Measurements from ENCODE around the gene MTARC2. TPM values are rescaled to one million over a fixed set of nuclear protein-coding genes. Genes with fewer than 3 reads are reported as not detected.
"Not testable (repeated sequence)": the region's sequence is repeated elsewhere in the genome, so short reads cannot be mapped to it uniquely, and the experiment has no call there.

MTARC2 gene
- total RNA-seq, 2 donors from 2014 or later, result not detected

- H3K4me3 Mint-ChIP-seq, result no peak overlapping the region
- no peaks in the 10 kb centered on the region for H3K36me3 Mint-ChIP-seq (ENCODE audit: insufficient read depth in 2 of 2)
- H3K9me3 Mint-ChIP-seq, result peaks cover 0 to 3% of the 10 kb centered on the region in 2 donors
- H3K27me3 Mint-ChIP-seq (ENCODE audit: low read depth), result peaks cover 6% of the 10 kb centered on the region
- no peak overlapping the region for H3K27ac Mint-ChIP-seq
- no peaks in the 10 kb centered on the region for H3K4me1 Mint-ChIP-seq (ENCODE audit: low read depth)
- DNase-seq (no peak), ATAC-seq (replicated peaks in 1 of 2) (no peak)
Measured at GRCh38 chr1:220710333-220710732, 37.8 kb upstream of the MTARC2 start.

GRCh38 chr1:220711056-220711809, 36.9 kb upstream of the MTARC2 start:
- peaks cover 6% of the 10 kb centered on the region for H3K27me3 Mint-ChIP-seq (ENCODE audit: low read depth)
- no peak overlapping the region for H3K27ac Mint-ChIP-seq
- H3K4me1 Mint-ChIP-seq (ENCODE audit: low read depth), result no peaks in the 10 kb centered on the region
- DNase-seq (no peak), ATAC-seq (replicated peaks in 1 of 2) (no peak)
- no peak overlapping the region for H3K4me3 Mint-ChIP-seq
- peaks cover 2 to 3% of the 10 kb centered on the region in 2 donors for H3K9me3 Mint-ChIP-seq
- no peaks in the 10 kb centered on the region for H3K36me3 Mint-ChIP-seq (ENCODE audit: insufficient read depth in 2 of 2)

- not testable (repeated sequence) for H3K36me3 Mint-ChIP-seq (ENCODE audit: insufficient read depth in 2 of 2); H3K4me3 Mint-ChIP-seq; ATAC-seq (replicated peaks in 1 of 2); DNase-seq; H3K4me1 Mint-ChIP-seq (ENCODE audit: low read depth); H3K27ac Mint-ChIP-seq; H3K9me3 Mint-ChIP-seq; H3K27me3 Mint-ChIP-seq (ENCODE audit: low read depth)
Measured at GRCh38 chr1:220715986-220716385, 32.1 kb upstream of the MTARC2 start.

DNA sequence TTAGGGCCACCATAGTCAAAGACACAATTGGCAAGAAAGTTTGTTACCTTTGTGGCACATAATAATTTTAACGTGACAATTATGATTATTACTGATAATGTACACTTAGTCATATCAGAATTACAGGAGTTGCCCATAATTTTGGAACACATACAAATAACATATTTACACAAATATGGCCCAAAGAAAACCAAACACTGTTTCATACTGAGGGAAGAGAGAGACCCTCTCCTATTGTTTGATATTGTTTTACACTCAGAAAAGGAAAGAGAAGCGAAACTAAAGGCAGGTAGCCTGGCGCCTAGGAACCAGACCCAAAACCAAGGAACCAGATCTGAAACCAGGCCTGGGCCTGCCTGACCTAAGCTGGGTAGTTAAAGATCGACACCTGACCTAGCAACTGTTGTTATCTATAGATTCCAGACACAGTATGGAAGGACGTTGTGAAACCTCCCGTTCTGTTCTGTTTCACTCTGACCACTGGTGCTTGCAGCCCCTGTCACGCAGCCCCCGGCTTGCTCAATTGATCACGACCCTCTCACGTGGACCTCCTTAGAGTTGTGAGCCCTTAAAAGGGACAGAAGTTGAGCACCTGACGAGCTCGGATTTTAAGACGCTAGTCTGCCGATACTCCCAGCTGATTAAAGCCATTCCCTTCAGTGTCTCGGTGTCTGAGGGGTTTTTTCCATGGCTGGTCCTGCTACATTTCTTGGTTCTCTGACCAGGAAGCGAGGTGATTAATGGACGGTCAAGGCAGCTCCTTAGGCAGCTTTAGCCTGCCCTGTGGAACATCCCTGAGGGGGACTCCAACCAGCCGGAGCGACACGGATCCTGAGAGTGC, 30.1 kb upstream of the MTARC2 start:
- H3K27ac Mint-ChIP-seq, result no peak overlapping the region
- no peaks in the 10 kb centered on the region for H3K27me3 Mint-ChIP-seq (ENCODE audit: low read depth)
- DNase-seq, result no peak
- ATAC-seq (replicated peaks in 1 of 2), result no peak
- peaks cover 5 to 8% of the 10 kb centered on the region in 2 donors for H3K9me3 Mint-ChIP-seq
- H3K36me3 Mint-ChIP-seq (ENCODE audit: insufficient read depth in 2 of 2), result peaks cover 0 to 4% of the 10 kb centered on the region in 2 donors
- H3K4me3 Mint-ChIP-seq, result no peak overlapping the region
- no peaks in the 10 kb centered on the region for H3K4me1 Mint-ChIP-seq (ENCODE audit: low read depth)

- not testable (repeated sequence) for H3K27me3 Mint-ChIP-seq (ENCODE audit: low read depth); ATAC-seq (replicated peaks in 1 of 2); H3K4me3 Mint-ChIP-seq; H3K9me3 Mint-ChIP-seq; H3K36me3 Mint-ChIP-seq (ENCODE audit: insufficient read depth in 2 of 2); DNase-seq; H3K27ac Mint-ChIP-seq; H3K4me1 Mint-ChIP-seq (ENCODE audit: low read depth)
Measured at GRCh38 chr1:220721266-220721665, 26.9 kb upstream of the MTARC2 start.

GRCh38 chr1:220726634-220727033, 21.5 kb upstream of the MTARC2 start:
- no peak overlapping the region for H3K27ac Mint-ChIP-seq
- DNase-seq, result no peak

GRCh38 chr1:220727519-220727918, 20.6 kb upstream of the MTARC2 start:
- Mint-ChIP-seq H3K27ac (no peak overlapping the region), H3K27me3 (ENCODE audit: low read depth) (no peaks in the 10 kb centered on the region), H3K36me3 (ENCODE audit: insufficient read depth in 2 of 2) (no peaks in the 10 kb centered on the region), H3K4me3 (no peak overlapping the region), H3K9me3 (no peaks in the 10 kb centered on the region), H3K4me1 (ENCODE audit: low read depth) (no peaks in the 10 kb centered on the region)
- ATAC-seq (replicated peaks in 1 of 2), result no peak
- no peak for DNase-seq

More at GRCh38 chr1:220726634-220727033, 21.5 kb upstream of the MTARC2 start:
- no peaks in the 10 kb centered on the region for H3K9me3 Mint-ChIP-seq
- ATAC-seq (replicated peaks in 1 of 2), result no peak
- H3K36me3 Mint-ChIP-seq (ENCODE audit: insufficient read depth in 2 of 2), result no peaks in the 10 kb centered on the region
- H3K27me3 Mint-ChIP-seq (ENCODE audit: low read depth), result no peaks in the 10 kb centered on the region
- no peaks in the 10 kb centered on the region for H3K4me1 Mint-ChIP-seq (ENCODE audit: low read depth)
- no peak overlapping the region for H3K4me3 Mint-ChIP-seq

- Mint-ChIP-seq H3K36me3 (ENCODE audit: insufficient read depth in 2 of 2) (no peaks in the 10 kb centered on the region), H3K27me3 (ENCODE audit: low read depth) (no peaks in the 10 kb centered on the region), H3K4me1 (ENCODE audit: low read depth) (no peaks in the 10 kb centered on the region), H3K4me3 (no peak overlapping the region), H3K9me3 (no peaks in the 10 kb centered on the region), H3K27ac (no peak overlapping the region)
- no peak for ATAC-seq (replicated peaks in 1 of 2)
- DNase-seq, result no peak
Measured at GRCh38 chr1:220730486-220730885, 17.6 kb upstream of the MTARC2 start.

- H3K36me3 Mint-ChIP-seq (ENCODE audit: insufficient read depth in 2 of 2), result no peaks in the 10 kb centered on the region
- peak overlapping the region; percentile 29 for H3K27ac Mint-ChIP-seq
- no peaks in the 10 kb centered on the region for H3K4me1 Mint-ChIP-seq (ENCODE audit: low read depth)
- H3K27me3 Mint-ChIP-seq (ENCODE audit: low read depth), result no peaks in the 10 kb centered on the region
- no peak for ATAC-seq (replicated peaks in 1 of 2)
- no peak overlapping the region for H3K4me3 Mint-ChIP-seq
- DNase-seq, result no peak
- no peaks in the 10 kb centered on the region for H3K9me3 Mint-ChIP-seq
Measured at GRCh38 chr1:220732137-220732536, 16.0 kb upstream of the MTARC2 start.

DNA sequence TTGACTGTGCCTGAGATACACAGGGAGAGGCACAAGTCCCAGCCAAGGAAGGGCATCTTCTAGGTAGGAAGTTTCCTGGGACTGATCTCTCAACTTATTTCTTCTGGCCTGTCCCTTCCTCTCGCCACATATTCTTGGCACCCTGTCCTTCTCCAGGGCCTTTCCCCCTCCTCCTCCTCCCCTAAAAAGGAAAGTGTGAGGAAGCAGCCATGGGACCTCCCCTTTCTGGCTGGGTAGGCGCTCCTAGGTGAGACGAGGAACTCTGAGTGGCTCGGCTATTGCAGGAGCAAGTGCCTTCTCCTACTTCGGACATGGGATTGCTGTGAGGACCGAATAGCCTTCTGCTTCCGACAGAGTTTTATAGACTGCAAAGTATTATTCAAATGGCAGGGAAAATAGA, 15.5 kb upstream of the MTARC2 start:
- no peak overlapping the region for H3K4me3 Mint-ChIP-seq
- H3K27me3 Mint-ChIP-seq (ENCODE audit: low read depth), result no peaks in the 10 kb centered on the region
- H3K9me3 Mint-ChIP-seq, result no peaks in the 10 kb centered on the region
- no peak for DNase-seq
- no peaks in the 10 kb centered on the region for H3K36me3 Mint-ChIP-seq (ENCODE audit: insufficient read depth in 2 of 2)
- no peaks in the 10 kb centered on the region for H3K4me1 Mint-ChIP-seq (ENCODE audit: low read depth)
- ATAC-seq (replicated peaks in 1 of 2), result peak in 1 of 2 donors; percentile 7
- no peak overlapping the region for H3K27ac Mint-ChIP-seq

DNA sequence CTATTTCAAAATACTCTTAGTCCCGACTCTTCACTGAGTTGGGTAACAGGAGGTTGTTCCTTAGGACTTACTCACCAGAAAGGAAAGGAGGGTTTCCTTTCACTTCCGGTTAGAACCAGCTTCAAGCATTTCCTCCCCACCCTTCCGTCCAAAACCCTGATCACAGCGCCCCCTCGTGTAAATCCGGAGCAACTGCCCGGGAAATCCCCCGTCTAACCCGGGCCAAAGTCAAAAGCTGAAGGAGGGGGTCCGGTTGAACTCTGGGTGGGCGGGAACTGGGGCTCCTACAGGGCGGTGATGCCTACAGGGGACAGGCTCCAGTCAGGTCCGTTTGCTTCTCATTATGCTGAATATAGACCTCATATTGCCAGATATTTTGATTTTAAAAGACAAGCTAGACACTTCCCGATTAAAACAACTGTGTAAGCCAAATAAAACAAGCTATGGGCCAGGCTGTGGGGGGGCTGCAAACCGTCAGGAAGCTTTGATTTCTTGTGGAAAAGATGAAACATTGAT, 15.0 kb upstream of the MTARC2 start:
- Mint-ChIP-seq H3K27me3 (ENCODE audit: low read depth) (no peaks in the 10 kb centered on the region), H3K9me3 (no peaks in the 10 kb centered on the region), H3K36me3 (ENCODE audit: insufficient read depth in 2 of 2) (no peaks in the 10 kb centered on the region), H3K4me1 (ENCODE audit: low read depth) (no peaks in the 10 kb centered on the region), H3K4me3 (peak overlapping the region; percentile 23 to 48), H3K27ac (no peak overlapping the region)
- peak; percentile 87 to 95 for ATAC-seq (replicated peaks in 1 of 2)
- DNase-seq, result peak; percentile 74 to 85

DNA sequence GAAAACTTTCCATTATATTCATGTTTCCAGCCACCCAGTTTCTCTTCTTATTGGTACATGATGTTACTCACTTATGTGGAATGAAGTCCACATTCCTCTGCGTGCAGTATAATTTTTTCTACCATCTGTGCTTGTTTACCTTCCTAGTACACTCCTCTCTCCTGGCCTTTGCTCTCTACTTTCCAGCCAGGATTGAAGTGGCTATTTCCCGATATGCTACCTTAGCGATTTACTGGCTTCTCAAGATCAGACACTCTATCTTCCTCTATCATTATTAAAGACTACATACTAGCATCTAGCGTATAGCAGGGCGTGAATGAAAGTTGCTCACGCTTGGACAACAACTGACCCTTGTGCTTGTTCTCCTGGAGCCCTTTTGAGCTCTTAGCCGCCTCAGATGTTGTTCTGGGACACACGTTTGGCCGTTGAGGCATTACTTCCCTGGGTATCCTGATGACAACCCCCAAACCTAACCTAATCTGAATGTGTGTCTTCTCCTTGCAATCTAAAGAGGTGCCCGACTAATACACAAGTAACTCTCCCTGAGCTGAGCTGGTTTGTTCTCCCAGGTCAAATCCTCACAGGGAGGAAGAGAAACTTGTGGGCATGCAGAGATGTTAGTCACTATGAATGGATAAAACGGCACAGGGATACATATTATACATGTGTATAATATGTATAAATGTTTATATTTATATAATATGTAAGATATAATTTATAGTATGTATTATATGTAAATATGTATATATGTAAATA, 13.4 kb upstream of the MTARC2 start:
- Mint-ChIP-seq H3K4me1 (ENCODE audit: low read depth) (no peaks in the 10 kb centered on the region), H3K27me3 (ENCODE audit: low read depth) (no peaks in the 10 kb centered on the region), H3K27ac (no peak overlapping the region), H3K9me3 (no peaks in the 10 kb centered on the region), H3K4me3 (no peak overlapping the region), H3K36me3 (ENCODE audit: insufficient read depth in 2 of 2) (no peaks in the 10 kb centered on the region)
- no peak for ATAC-seq (replicated peaks in 1 of 2)
- DNase-seq, result no peak

GRCh38 chr1:220736283-220736682, 11.8 kb upstream of the MTARC2 start:
- ATAC-seq (replicated peaks in 1 of 2); DNase-seq; H3K27ac Mint-ChIP-seq; H3K9me3 Mint-ChIP-seq; H3K27me3 Mint-ChIP-seq (ENCODE audit: low read depth); H3K4me1 Mint-ChIP-seq (ENCODE audit: low read depth); H3K4me3 Mint-ChIP-seq; H3K36me3 Mint-ChIP-seq (ENCODE audit: insufficient read depth in 2 of 2): not testable (repeated sequence)

Measured in activated T-cell treated with anti-CD3 and anti-CD28 coated beads, Interleukin-2, amount 50 U/mL, for 72 hours (primary cell).